Astrocyte of the cerebellum (primary cell): ENCODE measurements around the gene POLR1G.

Experiments used
- DNase-seq: peaks from one replicate; pipeline ENCODE4 v3.0.0-alpha.2; 2011; ENCODE audit warnings: low read depth
- H3K4me3 ChIP-seq: 2 replicates; pipeline ENCODE4 v1.5.1; 2011; ENCODE audit warnings: mild to moderate bottlenecking, low read depth, low read length, moderate library complexity
- in situ Hi-C: cut with HindIII; loops from 2 replicates; pipeline ENCODE4 v1.10.0; 2017; ENCODE audit warnings: low sequenced_read_pairs
- TF ChIP-seq, protein P1 (sequence below): IDR thresholded peaks from 2 replicates; pipeline ENCODE4 v1.5.1; 2012; ENCODE audit warnings: low read length, low read depth, moderate library complexity, mild to moderate bottlenecking; ENCODE audit errors: missing control alignments

Gene POLR1G

DNA sequence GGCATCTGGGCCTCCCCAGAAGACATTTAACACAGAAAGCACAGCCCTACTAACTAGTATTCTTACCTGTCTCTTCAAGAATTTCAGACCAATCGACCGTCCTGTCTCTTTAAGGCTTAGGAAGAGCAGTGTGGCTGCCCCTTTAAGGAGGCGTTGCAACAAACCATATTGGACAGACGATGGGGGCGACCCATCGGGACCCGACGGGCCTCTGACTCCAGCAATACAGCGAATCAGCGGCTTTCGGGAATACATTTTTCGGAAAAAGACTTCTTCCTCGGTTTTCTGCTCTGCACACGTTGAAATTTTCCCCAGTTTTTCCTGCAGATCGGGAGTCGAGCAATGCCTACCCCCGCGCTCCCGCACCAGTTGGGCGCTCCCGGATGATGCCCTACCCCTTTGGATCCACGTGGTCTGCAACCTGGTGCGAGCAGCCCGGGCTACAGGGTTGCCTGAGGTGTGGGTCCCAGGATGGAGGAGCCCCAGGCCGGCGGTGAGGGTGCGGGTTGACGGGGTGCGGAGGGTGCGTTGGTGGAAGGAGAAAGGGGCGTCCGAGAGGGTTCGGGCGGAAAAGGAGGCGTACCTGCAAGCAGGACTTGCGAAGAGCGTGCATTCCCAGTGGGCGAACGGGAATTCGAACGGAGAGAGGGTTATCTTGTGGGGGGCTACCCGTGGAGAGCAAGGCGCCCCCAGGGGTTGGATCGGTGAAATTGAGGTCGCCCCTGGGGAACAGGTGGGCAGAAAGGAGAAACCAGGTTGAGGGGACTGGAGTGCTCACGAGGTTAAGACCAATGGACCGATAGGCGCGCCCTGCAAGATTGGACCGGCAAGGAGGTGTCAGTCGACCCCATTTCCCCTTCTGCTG, at the start of gene POLR1G:
Gene POLR1G (plus strand): TSS at position 419 of the 865 bp plus-strand sequence. CDS start 53 bp downstream, at position 472.
- peak within 1 kb of the TSS; percentile 67 for H3K4me3 ChIP-seq
- TF ChIP-seq, protein P1, sequence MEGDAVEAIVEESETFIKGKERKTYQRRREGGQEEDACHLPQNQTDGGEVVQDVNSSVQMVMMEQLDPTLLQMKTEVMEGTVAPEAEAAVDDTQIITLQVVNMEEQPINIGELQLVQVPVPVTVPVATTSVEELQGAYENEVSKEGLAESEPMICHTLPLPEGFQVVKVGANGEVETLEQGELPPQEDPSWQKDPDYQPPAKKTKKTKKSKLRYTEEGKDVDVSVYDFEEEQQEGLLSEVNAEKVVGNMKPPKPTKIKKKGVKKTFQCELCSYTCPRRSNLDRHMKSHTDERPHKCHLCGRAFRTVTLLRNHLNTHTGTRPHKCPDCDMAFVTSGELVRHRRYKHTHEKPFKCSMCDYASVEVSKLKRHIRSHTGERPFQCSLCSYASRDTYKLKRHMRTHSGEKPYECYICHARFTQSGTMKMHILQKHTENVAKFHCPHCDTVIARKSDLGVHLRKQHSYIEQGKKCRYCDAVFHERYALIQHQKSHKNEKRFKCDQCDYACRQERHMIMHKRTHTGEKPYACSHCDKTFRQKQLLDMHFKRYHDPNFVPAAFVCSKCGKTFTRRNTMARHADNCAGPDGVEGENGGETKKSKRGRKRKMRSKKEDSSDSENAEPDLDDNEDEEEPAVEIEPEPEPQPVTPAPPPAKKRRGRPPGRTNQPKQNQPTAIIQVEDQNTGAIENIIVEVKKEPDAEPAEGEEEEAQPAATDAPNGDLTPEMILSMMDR: no peak
- in situ Hi-C loops: no loop called here
- peak; percentile 53 for DNase-seq

DNA sequence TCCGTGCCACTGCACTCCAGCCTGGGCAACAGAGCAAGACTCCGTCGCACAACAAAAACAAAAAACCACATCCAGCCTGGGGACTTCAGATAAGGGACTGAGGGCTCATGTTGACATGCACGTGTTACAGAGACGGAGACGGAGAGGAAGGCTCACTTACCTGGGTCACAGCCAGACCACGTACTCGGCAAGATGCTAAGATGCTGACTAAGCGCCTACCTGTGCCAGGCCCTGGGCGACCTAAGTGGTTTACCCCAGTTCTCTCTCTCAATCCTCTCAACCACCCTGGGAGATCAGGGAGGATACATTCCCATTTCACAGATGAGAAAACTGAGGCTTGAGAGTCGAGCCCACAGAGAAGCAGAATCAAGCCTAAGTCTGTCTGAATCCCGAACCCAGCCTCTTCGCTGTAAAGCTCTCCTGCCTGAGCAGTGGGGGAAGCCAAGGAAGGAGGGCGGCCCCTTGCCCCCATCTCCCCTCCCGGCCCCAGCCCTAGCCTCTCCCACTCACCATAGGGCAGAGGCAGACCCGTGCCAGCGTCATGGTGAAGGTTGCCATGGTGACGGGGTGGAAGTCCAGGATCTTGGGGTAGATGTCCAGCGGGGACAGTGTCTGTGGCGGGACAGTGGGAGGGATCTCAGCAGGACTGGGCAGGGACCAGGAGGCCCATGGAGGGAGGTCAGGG, 49.5 kb upstream of the POLR1G start:
- TF ChIP-seq, protein P1: no peak
- H3K4me3 ChIP-seq: no peak overlapping the region
- in situ Hi-C loops: no loop called here
- DNase-seq: no peak

DNA sequence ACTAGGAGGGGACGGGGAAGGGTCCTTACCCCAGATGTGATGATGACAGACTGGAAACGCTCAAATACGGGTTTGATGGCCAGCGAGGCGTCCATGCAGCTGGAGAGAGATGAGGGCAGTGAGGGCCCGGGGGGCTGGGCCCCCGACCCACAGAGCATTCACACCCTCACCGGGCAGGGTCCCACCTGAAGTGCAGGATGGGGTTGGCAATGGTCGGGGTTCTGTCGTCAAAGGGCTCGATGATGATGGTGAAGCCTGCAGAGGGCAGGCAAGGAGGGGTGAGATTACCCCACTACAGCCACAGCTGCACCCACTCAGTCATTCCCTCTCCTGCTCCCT, 49.0 kb upstream of the POLR1G start:
- no peak overlapping the region for H3K4me3 ChIP-seq
- no peak for DNase-seq
- in situ Hi-C loops: no loop called here
- TF ChIP-seq, protein P1: no peak

DNA sequence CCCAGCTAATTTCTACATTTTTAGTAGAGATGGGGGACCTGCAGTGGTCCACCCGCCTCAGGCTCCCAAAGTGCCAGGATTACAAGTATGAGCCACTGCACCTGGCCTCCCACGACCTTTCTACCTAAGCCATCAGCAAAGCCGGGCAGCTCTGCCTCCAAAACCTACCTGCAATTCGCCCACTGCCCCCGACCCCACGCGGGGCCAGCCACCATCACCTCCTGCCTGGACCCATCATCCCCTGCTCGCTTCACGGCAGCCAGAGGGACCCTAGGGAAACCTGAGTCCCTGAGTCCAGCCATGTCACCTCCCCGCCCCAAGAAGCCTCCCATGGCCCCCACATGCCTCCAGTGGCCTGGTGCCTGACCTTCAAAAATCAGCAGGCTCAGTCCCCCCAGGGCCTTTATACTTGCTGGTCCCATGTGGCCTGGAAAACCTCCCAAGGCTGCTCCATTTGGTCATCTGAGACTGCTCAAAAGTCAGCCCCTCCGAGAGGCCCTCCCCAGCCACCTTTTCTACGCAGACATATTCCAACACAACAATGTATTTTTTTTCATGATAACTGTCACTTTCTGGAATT, 48.1 kb upstream of the POLR1G start:
- TF ChIP-seq, protein P1: no peak
- H3K4me3 ChIP-seq: no peak overlapping the region
- in situ Hi-C loops: no loop called here
- DNase-seq: no peak

GRCh38 chr19:45361608-45362007, 44.8 kb upstream of the POLR1G start:
- no peak overlapping the region for H3K4me3 ChIP-seq
- TF ChIP-seq, protein P1: no peak
- in situ Hi-C loops: no loop called here
- no peak for DNase-seq

GRCh38 chr19:45362291-45362690, 44.2 kb upstream of the POLR1G start:
- no peak overlapping the region for H3K4me3 ChIP-seq
- TF ChIP-seq, protein P1: no peak
- no peak for DNase-seq
- in situ Hi-C loops: no loop called here
